Lower leg skin (tissue), 3 donors: ENCODE measurements around the gene SNRNP35.

Source experiments
- POLR2A ChIP-seq, 2 donors: fragments of 450-650 bp; IDR thresholded peaks; one replicate each; pipeline ENCODE4 v1.6.1; 2016 to 2017; ENCODE audit warnings: antibody characterized with exemption in 2 of 2, mild to moderate bottlenecking in 1 of 2, moderate library complexity in 1 of 2
- TF ChIP-seq, protein P1 (sequence below), 3 donors: fragments of 450-650 bp; IDR thresholded peaks; one replicate each; pipeline ENCODE4 v1.5.1; 2016; ENCODE audit warnings: antibody characterized with exemption in 3 of 3, mild to moderate bottlenecking in 3 of 3, moderate library complexity in 2 of 3

GRCh38 chr12:123478762-123479161, 20.8 kb downstream of the SNRNP35 start:
- TF ChIP-seq, protein P1, sequence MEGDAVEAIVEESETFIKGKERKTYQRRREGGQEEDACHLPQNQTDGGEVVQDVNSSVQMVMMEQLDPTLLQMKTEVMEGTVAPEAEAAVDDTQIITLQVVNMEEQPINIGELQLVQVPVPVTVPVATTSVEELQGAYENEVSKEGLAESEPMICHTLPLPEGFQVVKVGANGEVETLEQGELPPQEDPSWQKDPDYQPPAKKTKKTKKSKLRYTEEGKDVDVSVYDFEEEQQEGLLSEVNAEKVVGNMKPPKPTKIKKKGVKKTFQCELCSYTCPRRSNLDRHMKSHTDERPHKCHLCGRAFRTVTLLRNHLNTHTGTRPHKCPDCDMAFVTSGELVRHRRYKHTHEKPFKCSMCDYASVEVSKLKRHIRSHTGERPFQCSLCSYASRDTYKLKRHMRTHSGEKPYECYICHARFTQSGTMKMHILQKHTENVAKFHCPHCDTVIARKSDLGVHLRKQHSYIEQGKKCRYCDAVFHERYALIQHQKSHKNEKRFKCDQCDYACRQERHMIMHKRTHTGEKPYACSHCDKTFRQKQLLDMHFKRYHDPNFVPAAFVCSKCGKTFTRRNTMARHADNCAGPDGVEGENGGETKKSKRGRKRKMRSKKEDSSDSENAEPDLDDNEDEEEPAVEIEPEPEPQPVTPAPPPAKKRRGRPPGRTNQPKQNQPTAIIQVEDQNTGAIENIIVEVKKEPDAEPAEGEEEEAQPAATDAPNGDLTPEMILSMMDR (IDR thresholded peaks at IDR 0.05) = no peak
- TF ChIP-seq POLR2A (IDR thresholded peaks at IDR 0.05) = no peak
